Vagina (tissue), 2 donors: ENCODE results near the gene STAT5A.

Experiments
- POLR2A ChIP-seq, 2 donors: fragments of 450-650 bp; IDR thresholded peaks; one replicate each; pipeline ENCODE4 v1.6.1; 2017; ENCODE audit warnings: antibody characterized with exemption in 2 of 2, mild to moderate bottlenecking in 2 of 2, moderate library complexity in 2 of 2
- POLR2AphosphoS5 ChIP-seq, 2 donors: sonication (generic); formaldehyde crosslinking; IDR thresholded peaks; one replicate each; pipeline ENCODE4 v1.9.0; 2017; ENCODE audit warnings: antibody characterized with exemption in 2 of 2, mild to moderate bottlenecking in 2 of 2, low read depth in 1 of 2; ENCODE audit not compliant: insufficient read depth in 1 of 2
- TF ChIP-seq, protein P1 (sequence below), 3 experiments: fragments of 450-650 bp in 2 of 3; fragments of 200-600 bp in 1 of 3; sonication (generic) in 1 of 3; IDR thresholded peaks; one replicate each; pipeline ENCODE4 v1.5.1; 2017 to 2019; ENCODE audit warnings: antibody characterized with exemption in 3 of 3, mild to moderate bottlenecking in 2 of 3, moderate library complexity in 2 of 3

DNA sequence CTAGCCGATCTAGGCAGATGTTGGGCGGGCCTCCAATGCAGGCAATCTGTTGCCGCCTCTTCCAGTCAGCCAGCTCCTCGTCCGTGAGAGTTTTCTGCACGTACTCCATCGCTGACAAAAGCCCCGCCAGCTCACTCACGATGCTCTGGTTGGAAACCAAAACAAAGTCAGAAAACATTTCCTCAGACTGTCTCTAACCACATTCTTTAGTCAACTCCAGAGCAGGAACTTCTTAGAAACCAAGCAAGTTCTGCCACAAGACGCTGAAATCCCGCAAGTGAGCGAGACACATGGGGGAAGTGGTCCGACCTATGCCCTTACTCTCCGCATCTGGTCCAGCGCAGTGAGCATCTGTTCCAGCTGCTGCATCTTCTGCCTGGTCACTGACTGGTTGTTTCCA is 49.1 kb downstream of the STAT5A start:
- TF ChIP-seq, protein P1, sequence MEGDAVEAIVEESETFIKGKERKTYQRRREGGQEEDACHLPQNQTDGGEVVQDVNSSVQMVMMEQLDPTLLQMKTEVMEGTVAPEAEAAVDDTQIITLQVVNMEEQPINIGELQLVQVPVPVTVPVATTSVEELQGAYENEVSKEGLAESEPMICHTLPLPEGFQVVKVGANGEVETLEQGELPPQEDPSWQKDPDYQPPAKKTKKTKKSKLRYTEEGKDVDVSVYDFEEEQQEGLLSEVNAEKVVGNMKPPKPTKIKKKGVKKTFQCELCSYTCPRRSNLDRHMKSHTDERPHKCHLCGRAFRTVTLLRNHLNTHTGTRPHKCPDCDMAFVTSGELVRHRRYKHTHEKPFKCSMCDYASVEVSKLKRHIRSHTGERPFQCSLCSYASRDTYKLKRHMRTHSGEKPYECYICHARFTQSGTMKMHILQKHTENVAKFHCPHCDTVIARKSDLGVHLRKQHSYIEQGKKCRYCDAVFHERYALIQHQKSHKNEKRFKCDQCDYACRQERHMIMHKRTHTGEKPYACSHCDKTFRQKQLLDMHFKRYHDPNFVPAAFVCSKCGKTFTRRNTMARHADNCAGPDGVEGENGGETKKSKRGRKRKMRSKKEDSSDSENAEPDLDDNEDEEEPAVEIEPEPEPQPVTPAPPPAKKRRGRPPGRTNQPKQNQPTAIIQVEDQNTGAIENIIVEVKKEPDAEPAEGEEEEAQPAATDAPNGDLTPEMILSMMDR (IDR thresholded peaks at IDR 0.05): no peak
- TF ChIP-seq POLR2AphosphoS5 (IDR thresholded peaks at IDR 0.05; ENCODE audit: insufficient read depth in 1 of 2, low read depth in 1 of 2): no peak
- TF ChIP-seq POLR2A (IDR thresholded peaks at IDR 0.05): no peak
